ENCODE measurements around the gene WSCD2.

The WSCD2 gene

DNA sequence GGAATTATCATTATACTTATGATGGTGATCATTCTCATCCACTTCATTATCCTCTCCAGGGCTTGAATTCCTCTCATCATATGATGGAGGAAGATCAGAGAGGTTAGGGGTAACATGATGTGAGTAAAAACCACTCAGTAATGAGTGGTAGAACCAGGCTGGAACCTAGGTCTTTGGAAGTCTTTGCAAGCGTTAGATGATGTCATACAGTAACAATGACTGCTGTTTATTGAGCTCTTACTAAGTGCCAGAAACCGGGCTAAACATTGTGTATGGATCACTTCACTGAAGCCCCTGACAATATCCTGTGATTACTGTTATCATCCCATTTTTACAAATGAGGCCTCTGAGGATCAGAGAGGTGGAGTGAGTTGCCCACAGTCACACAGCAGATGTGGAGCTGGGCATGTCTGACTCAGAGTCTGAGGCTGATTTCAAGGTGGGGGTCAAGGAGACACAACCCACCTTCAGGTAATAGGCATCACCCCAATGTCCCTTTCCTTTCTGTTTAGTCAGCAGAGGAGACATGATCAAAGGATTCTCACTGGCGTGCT is 19.5 kb downstream of the WSCD2 start:
- no peak overlapping the region for H3K4me3 ChIP-seq
- H3K27ac ChIP-seq: no peak overlapping the region

DNA sequence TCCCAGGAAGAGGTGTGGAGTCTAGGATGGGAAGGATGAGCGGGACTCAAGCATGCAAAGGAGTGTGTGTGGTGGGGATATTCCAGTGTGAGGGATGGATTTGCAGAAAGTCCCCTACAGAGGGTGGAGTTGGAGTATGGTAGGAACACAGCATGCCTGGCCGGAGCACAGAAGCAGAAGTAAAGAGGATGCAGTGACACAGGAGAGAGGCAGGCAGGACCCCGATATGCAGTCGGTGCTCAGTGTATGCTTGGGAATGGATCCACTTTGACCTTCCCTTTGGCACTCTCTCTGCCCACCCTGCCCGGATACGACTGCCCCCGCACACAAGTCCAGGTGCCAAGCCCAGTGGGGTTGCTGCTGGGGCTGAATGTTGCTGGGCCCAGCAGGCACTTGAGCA is 21.3 kb downstream of the WSCD2 start:
- Histone ChIP-seq H3K27ac (no peak overlapping the region), H3K4me3 (no peak overlapping the region)

DNA sequence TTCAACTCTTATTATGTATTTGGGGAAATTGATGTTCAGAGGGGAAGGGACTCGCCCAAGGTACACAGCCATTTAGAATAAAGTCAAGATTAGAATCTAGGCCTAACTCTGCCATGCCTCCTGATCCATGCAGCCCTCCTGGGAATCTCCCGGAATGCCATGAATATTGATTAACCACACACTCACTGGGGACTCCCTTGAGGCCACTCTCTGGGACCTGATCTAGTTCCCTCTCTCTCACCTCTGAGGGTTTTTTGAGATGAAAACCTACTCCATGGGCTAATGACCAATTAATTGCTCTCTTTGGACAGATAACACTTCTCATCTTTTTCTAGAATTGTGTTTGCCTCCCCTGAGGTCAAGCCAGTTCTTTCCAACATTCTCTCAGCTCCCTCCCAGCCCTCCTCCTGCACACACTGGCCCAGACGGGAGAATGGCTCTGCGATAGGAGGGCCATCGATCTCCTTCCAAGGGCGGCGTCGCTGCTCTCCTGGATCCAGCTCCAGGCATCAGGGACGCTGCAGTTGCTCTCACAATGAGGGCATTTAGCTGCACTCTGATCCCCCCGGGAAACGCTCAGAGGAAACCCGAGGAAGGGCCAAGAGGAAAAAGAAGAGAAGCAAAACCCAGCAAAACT is 22.6 kb downstream of the WSCD2 start:
- Histone ChIP-seq H3K4me3 (no peak overlapping the region), H3K27ac (no peak overlapping the region)

DNA sequence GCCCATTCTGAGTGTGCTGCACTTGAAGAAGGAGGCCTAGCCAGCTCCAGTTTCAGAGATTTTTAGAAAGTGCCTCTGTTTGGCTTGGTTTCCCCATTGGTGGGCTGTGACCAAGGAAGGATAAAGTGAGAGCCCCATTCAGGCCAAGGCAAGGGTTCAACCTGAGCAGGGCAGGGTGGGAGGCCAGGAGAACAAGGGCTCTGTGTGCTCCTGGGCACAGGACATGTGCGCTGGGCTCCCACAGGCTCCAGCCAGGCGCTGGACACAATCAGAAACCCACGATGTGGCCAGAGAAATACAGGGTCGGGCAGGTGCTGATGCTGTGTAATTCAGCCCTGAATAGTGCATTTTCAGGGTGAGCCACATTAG is 23.1 kb downstream of the WSCD2 start:
- no peak overlapping the region for H3K4me3 ChIP-seq
- H3K27ac ChIP-seq: no peak overlapping the region

DNA sequence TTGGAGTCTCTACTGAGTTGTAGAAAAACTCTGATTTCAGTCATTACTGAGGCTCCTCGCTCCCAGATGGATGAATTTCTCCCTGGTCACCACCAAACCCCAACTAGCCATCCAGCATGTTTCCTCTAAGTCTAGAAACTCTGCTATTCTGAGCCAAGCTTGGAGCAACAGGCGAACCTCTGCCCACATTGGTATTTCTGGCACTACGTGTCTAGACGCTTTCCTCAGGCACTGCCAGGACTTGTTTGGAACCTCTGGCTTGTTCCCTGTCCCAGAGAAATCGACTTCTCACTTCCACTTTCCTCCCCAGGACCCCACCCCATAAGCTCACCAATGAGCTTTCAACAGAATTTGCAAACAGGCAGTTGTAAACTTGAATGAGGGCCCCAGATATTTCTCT is 27.6 kb downstream of the WSCD2 start:
- Histone ChIP-seq H3K4me3 (no peak overlapping the region), H3K27ac (no peak overlapping the region)

DNA sequence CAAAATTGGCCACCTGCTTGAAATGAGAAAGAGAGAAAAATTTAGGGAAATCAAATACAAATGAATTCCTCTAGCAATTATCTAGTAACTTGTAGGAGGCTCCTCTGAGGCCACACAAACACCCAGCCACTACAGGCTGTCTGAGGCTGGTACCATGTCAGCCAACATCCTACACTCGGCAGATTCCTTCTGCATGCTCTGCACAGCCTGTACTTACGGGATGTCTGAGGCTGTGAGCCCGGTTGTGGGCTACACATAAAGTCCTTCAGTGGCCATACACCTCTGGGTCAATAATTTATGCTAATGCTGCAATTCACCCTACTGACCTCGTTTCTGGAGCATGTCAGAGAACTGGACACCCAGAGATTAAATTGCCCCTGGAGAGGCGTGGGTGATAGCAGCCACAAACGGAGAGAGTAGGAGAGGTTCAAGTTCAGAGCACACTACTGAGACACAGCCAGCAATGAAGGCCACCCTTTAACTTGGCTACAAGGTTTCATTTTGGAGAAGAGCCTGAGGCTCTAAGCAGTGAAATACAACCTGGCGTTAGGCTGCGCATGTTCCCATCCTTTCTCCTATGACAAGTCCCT is 28.9 kb downstream of the WSCD2 start:
- Histone ChIP-seq H3K27ac (no peak overlapping the region), H3K4me3 (no peak overlapping the region)

DNA sequence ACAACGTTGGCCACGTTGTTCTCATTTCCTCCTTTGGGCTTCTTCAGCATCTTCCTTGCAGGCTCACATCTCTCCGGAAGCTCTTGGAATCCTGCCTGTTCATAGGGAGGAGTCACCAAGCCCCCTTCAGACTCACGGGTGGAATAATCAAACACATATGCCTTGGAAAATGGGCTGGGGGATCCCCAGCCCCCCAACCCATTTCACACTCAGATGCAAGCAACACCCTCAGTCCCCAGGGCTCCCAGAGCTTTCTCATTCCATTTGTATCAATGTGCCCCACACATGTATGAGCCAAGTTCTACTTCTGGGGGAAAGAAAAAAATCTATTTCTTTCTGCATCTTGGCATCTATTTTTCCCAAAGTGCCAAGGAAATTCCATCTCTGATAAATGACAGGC is 33.1 kb downstream of the WSCD2 start:
- no peak overlapping the region for H3K27ac ChIP-seq
- H3K4me3 ChIP-seq: no peak overlapping the region

DNA sequence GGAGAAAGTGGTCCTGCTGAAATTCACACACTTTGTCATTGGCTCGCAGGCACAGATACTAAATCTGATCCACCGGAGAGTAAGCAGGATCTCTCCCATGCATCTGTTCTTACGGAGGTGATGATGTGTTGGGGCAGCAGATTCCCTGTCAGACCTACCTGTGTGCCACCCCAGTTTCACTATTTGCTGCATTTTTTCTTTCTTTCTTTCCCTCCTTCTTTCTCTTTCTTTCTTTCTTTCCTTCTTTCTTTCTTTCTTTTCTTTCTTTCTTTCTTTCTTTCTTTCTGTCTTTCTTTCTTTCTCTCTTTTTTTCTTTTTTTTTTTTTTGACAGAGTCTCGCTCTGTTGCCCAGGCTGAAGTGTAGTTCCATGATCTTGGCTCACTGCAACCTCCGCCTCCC is 37.4 kb downstream of the WSCD2 start:
- H3K27ac ChIP-seq: no peak overlapping the region

DNA sequence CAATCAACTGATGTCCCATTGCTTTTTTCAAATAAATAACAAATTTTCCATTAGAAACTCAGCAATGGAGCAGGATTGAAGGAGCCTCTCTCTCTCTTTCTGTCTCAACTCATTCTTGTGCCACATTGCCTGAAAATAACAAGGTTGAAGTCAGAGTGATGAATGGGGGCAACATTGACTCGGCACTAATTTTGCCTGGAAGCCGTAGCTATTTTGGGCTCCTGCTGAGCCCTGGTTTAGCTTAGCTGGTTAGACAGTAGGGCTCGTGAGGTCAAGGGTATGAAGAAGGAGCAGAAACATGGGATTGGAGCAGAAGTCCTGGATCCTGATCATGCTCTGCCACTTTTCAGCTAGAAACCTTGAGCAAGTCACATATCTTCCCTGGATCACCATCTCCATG is 38.9 kb downstream of the WSCD2 start:
- Histone ChIP-seq H3K27ac (no peak overlapping the region), H3K4me3 (no peak overlapping the region)

More for the DNA sequence above, 37.4 kb downstream of the WSCD2 start:
- H3K4me3 ChIP-seq: no peak overlapping the region

DNA sequence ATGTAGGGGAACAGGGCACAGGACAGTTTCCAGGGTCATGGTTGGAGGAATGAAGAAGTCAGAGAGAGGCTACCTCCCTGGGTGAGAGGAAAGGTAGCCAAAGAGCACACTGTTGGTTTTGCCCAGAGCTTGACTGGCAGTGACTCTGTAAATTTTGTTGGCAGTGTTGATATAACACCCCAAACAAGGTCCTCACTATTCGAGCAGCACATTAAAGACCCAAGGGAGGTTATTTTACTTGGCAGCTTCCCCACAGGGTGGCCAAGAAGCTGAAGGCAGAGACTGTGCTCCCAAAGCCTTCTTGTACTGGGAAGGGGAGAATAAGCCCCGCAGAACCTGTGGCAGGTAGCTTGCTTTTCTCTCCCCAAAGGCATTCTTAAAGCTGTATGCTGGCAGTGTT is 40.6 kb downstream of the WSCD2 start:
- H3K4me3 ChIP-seq: no peak overlapping the region
- no peak overlapping the region for H3K27ac ChIP-seq

DNA sequence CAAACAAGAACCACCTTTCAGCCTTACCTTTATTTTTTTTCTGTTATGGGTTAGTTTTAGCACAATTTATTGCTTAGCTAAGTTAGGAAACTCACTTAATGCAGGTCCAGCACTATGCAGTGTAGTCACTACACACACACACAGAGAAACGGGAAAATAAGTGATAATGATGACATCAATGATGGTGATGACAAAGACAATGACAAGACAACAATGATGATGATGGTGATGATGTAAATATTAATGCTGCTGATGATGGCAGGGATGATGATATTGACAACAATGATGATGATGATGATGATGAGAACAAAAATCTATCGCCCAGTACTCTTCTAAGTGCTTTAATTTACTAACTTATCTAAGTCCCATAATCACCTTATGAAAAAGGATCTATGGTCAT is 41.1 kb downstream of the WSCD2 start:
- H3K4me3 ChIP-seq: no peak overlapping the region
- no peak overlapping the region for H3K27ac ChIP-seq

DNA sequence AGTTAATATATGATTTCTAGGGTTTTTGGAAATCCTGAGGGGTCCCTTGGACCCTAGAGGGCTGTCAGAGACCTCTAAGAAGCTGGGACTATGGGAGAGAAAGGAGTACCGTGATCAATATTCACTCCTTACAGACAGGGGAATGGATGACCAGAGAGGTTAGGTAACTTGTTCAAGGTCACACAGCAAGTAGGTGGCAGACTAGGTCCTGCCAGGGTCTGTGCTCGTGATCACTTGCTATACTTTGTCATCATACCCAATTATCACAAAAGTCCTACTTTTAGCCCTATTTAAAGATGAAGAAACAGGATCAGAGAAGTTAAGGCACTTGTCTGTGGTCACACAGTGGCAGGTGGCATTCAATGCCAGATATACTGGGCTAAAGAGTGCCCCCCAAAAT is 42.9 kb downstream of the WSCD2 start:
- Histone ChIP-seq H3K27ac (no peak overlapping the region), H3K4me3 (no peak overlapping the region)

DNA sequence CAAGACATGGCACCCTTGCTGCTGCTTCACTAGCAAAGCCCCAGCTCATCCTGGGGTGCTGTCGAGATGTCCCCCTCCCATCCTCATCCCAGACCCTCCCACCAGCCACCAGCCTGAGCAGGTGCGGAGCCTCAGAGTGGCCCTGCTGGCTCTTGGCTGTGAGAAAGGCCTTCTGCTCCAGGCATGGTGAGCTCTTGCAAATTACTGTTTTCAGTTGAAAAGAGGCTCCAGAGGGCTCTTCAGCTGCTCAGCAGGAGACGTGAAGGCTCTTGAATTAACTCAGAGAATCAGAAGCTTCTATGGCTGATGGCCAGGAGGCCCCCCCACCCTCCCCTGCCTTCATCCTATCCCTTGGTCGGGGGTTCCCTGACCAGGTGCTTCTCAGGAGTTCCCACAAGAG is 44.1 kb downstream of the WSCD2 start:
- H3K27ac ChIP-seq: no peak overlapping the region
- no peak overlapping the region for H3K4me3 ChIP-seq

DNA sequence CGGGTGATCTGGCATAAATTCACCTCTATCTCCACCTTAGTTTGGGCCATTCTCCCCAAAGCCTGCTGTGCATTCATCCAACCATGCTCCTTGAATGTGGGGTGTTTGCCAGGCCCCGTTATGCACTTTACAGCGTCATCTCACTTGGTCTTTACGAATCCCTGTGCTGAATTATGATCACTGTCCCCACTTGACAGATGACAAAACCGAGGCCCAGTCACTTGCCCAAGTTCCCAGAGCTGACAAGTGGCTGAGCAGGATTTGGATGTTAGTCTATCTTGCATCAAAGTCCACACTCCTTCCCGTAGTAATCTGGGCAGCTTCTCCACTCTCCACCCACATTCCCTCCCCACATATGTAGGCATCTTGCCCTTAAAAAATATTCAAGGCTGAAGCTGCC is 44.8 kb downstream of the WSCD2 start:
- H3K4me3 ChIP-seq: no peak overlapping the region
- H3K27ac ChIP-seq: no peak overlapping the region

DNA sequence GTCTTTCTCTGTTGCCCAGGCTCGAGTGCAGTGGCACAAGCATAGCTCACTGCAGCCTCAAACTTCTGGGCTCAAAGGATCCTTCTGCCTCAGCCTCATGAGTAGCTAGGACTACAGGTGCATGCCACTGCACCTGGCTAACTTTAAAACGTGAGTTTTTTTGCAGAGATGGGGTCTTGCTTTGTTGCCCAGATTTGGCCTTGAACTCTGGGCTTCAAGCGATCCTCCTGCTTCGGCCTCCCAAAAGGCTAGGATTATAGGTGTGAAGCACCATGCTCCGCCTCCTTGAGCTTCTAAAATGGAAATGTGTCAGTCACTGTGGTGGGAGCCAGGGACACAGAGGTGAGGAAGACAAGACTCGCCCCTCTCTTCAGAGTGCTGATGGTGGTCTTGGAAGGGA is 45.6 kb downstream of the WSCD2 start:
- Histone ChIP-seq H3K4me3 (no peak overlapping the region), H3K27ac (no peak overlapping the region)

DNA sequence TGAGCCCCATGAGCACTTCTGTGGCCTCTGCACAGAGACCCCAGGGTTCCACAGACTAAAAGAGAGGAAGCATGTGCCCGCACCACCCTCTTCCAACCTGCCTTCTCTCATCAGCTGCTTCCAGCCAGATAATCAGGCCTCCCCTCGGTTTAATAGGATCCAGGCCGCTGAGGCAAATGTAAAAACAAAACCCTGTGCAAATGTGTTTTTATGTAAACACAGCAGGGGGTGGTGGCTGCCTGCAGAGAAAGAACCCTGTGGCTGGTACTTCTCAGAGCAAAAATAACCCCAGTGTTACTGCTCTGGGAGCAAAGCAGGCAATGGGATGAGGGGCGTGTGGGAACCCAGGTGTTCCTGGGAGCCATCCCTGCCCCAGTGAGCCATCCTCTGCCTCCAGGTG is 46.2 kb downstream of the WSCD2 start:
- no peak overlapping the region for H3K27ac ChIP-seq

DNA sequence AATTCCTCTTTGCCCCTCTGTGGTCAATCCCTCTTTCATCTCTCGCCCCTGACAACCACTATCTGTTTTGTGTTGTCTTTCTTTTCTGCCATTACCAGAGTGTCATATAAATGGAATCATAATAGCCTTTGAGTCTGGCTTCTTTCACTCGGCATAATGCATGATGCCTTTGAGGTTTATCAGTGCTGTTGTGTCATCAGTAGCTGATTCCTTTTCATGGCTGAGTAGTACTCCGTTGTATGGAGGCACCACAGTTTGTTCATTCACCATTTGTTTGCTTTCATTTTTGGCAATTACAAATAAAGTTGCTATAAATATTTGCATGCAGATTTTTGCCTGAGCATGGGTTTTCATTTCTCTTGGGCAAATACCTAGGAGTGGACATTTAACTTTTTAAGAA is 47.2 kb downstream of the WSCD2 start:
- no peak overlapping the region for H3K4me3 ChIP-seq

More for the DNA sequence above, 46.2 kb downstream of the WSCD2 start:
- no peak overlapping the region for H3K4me3 ChIP-seq

DNA sequence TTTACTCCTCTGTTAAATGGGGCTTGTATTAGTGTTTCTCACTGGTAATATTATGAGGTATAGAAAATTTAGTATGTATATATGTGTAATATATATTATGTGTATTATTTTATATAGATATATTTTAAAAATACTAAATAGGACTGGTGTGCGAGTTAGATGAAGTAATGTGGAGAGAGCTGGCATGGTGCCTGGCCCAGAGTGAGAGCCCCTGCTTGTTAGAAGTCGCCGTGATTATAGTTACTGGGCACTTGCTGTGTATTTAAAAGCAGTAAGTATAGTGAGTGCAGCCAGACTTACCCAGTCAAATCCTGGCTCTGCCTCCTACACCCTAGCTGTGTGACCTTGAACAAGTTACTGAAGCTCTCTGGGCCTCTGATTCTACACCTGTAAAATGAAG is 48.0 kb downstream of the WSCD2 start:
- no peak overlapping the region for H3K4me3 ChIP-seq
- H3K27ac ChIP-seq: no peak overlapping the region

More for the DNA sequence above, 47.2 kb downstream of the WSCD2 start:
- H3K27ac ChIP-seq: no peak overlapping the region

DNA sequence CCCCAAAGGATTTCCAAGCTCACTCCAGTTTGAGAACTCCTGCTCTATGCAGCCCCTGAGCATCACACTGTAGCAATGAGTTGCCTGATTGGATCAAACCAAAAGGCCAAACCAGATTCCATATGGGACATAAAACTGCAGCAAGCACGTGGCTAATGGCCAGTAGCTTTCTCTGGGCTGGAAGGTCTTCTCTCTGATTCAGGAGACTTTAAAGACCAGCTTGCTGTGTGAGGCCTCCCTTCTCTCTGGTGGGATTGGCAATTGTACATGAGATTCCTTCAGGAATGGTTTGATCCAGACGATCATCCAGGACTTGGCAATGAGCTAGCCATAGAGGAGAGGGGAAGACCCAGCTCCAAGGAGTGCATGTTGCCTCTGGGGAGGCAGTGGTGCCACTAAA is 50.2 kb downstream of the WSCD2 start:
- Histone ChIP-seq H3K4me3 (no peak overlapping the region), H3K27ac (no peak overlapping the region)

DNA sequence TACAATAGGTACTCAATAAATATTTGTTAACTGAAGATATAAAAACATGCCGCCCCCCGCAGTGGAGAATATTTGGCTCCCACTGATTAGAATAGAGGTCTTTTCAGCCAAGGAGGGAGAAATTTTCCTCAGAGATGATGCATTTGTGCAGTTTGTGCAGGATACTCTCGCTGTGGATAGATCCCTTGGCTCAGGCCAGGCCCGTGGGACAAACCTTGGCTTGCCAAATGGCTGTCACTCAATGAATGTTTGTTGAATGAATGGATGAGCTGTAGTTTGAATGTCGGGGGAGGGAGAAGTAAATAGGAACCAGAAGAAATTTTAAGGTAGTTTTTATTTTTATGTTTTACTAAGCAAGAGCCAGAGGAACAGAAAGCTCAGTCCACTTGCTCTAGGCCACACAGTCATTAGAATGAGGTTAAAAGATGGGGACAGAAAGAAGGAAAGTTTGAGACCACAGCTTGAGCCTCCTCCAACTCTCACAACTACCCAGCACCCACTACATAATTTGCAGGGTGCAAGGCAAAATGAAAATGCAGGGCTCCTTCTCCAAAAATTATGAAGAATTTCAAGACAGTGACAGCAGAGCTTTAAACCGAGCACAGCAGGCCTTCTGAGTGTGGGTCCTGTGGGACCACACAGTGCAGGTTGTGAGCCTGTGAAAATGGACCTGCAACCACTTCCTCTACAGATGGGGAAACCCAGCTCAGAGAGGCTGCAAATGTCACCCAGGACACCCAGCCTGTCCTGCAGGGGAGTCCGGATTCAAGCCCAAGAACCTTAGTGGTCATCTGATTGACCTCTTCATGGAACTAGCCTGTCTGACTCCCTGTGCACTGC is 51.4 kb downstream of the WSCD2 start:
- no peak overlapping the region for H3K4me3 ChIP-seq
- H3K27ac ChIP-seq: no peak overlapping the region

DNA sequence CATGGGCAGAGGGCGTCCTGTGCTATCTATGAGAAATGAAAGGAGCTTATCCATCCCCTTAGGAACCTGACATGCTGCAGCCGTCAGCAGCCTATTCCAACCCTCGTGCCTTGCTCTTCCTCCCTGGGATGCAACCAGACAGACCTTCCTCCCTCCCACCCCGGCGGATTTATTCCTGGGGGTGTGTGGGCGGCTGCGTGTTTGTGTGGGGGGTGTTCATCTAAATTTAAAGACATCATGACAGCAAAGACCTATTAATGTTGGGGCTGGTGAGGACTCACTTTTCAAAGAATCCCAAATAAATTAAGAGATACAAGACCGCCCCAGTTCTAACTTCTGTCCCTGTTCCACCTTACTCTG is 52.0 kb downstream of the WSCD2 start:
- H3K4me3 ChIP-seq: no peak overlapping the region
- H3K27ac ChIP-seq: no peak overlapping the region

Measured in skin epidermis (tissue), 12 donors.